OCI-LY3 (cell line): Measurements from ENCODE around the gene AAMP.

Experiments
- EZH2phosphoT487 ChIP-seq: fragments of 200-600 bp; shearing (Covaris generic); IDR thresholded peaks from 2 replicates; pipeline ENCODE4 v1.6.1; 2018; ENCODE audit warnings: antibody characterized with exemption, mixed run types, low read depth
- TF ChIP-seq, protein P1 (sequence below): fragments of 200-600, 300-600 bp; sonication (generic); IDR thresholded peaks from 2 replicates; pipeline ENCODE4 v1.5.1; 2014; ENCODE audit warnings: antibody characterized with exemption, low read length, low read depth

DNA sequence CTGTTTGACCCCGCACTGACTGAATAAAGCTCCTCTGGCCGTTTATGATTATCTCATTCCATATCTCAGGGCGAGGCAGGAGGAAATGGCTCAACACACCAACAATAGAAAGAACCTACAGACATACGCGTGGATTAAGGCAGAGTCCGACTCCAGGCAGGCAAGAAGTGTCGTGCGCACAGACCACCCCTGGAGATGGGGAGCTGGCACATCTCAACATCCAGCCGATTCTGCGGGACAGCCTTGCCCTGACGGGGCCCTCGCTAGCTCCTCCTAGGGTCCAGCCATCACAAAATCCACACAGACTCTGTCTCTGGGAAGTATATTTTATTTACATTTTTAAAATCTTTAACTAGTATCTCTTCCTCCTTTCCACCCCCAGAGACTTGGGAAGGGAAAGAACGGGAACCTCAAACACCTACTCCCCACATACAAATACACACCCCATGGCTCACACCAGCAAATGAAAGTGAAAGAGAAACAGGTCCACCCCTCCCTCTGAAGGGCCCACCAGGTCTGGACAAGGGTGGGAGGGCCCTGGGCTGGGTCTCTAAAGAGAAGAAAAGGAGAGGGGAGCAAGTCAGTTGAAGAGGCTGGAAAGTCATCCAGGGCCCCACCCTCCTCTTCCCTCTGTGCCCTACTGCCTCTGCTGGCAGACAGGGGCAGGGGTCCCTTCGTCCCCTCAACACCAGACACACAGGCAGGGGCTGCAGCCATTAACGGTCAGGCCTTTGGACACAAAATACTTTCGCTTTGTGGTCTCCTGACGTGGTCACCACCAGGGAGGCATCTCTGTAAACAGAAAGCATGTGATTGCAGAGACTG, 5.9 kb downstream of the AAMP start:
- TF ChIP-seq, protein P1, sequence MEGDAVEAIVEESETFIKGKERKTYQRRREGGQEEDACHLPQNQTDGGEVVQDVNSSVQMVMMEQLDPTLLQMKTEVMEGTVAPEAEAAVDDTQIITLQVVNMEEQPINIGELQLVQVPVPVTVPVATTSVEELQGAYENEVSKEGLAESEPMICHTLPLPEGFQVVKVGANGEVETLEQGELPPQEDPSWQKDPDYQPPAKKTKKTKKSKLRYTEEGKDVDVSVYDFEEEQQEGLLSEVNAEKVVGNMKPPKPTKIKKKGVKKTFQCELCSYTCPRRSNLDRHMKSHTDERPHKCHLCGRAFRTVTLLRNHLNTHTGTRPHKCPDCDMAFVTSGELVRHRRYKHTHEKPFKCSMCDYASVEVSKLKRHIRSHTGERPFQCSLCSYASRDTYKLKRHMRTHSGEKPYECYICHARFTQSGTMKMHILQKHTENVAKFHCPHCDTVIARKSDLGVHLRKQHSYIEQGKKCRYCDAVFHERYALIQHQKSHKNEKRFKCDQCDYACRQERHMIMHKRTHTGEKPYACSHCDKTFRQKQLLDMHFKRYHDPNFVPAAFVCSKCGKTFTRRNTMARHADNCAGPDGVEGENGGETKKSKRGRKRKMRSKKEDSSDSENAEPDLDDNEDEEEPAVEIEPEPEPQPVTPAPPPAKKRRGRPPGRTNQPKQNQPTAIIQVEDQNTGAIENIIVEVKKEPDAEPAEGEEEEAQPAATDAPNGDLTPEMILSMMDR, result no peak
- no peak for TF ChIP-seq EZH2phosphoT487
